GM12873 (cell line): ENCODE measurements around the gene TUBGCP2.

ENCODE experiments used
- TF ChIP-seq, protein P1 (sequence below): IDR thresholded peaks from 2 replicates; pipeline ENCODE4 v1.5.1; 2012; ENCODE audit warnings: low read depth, mild to moderate bottlenecking, moderate library complexity, low read length, control low read depth; ENCODE audit not compliant: insufficient read depth; ENCODE audit errors: missing control alignments

The TUBGCP2 gene, protein sequence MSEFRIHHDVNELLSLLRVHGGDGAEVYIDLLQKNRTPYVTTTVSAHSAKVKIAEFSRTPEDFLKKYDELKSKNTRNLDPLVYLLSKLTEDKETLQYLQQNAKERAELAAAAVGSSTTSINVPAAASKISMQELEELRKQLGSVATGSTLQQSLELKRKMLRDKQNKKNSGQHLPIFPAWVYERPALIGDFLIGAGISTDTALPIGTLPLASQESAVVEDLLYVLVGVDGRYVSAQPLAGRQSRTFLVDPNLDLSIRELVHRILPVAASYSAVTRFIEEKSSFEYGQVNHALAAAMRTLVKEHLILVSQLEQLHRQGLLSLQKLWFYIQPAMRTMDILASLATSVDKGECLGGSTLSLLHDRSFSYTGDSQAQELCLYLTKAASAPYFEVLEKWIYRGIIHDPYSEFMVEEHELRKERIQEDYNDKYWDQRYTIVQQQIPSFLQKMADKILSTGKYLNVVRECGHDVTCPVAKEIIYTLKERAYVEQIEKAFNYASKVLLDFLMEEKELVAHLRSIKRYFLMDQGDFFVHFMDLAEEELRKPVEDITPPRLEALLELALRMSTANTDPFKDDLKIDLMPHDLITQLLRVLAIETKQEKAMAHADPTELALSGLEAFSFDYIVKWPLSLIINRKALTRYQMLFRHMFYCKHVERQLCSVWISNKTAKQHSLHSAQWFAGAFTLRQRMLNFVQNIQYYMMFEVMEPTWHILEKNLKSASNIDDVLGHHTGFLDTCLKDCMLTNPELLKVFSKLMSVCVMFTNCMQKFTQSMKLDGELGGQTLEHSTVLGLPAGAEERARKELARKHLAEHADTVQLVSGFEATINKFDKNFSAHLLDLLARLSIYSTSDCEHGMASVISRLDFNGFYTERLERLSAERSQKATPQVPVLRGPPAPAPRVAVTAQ

DNA sequence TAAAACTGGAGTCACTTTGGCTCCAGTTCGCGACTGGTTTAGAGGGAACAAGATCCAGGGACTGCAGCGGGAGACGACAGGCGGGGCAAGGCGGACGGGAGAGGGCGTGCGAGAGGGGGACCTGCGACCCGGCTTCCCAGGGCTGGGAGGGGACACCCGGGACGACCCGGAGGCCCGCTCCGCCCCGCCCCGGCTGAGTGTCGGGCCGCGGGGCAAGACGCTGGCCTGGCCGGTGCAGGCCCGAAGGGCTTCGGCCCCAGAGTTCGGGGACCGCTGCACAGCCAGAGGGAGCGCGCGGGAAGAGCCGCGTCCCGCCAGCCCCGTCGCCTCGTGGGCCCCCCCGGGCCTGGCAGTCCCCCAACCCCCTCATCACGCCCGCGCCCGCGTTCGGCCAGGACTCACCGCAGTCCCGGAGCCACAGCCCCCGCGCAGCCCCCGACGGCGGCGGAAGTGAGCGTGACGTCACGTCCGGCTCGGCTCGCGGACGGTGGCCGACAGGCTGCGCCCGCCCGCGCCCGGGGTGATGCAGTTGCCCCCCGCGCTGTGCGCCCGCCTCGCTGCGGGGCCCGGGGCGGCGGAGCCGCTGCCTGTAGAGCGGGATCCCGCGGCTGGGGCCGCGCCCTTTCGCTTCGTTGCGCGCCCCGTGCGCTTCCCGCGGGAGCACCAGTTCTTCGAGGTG lies at the start of gene TUBGCP2, which contains the start of gene ZNF511:
Gene TUBGCP2, minus strand, starts transcription at position 452 of the 679 bp plus-strand sequence. CDS start 5,931 bp downstream, outside the sequence.
Gene ZNF511, plus strand, starts transcription at position 494 of the 679 bp plus-strand sequence. Its CDS starts 30 bp downstream, at position 524.
- TF ChIP-seq, protein P1, sequence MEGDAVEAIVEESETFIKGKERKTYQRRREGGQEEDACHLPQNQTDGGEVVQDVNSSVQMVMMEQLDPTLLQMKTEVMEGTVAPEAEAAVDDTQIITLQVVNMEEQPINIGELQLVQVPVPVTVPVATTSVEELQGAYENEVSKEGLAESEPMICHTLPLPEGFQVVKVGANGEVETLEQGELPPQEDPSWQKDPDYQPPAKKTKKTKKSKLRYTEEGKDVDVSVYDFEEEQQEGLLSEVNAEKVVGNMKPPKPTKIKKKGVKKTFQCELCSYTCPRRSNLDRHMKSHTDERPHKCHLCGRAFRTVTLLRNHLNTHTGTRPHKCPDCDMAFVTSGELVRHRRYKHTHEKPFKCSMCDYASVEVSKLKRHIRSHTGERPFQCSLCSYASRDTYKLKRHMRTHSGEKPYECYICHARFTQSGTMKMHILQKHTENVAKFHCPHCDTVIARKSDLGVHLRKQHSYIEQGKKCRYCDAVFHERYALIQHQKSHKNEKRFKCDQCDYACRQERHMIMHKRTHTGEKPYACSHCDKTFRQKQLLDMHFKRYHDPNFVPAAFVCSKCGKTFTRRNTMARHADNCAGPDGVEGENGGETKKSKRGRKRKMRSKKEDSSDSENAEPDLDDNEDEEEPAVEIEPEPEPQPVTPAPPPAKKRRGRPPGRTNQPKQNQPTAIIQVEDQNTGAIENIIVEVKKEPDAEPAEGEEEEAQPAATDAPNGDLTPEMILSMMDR: peak; percentile 22

DNA sequence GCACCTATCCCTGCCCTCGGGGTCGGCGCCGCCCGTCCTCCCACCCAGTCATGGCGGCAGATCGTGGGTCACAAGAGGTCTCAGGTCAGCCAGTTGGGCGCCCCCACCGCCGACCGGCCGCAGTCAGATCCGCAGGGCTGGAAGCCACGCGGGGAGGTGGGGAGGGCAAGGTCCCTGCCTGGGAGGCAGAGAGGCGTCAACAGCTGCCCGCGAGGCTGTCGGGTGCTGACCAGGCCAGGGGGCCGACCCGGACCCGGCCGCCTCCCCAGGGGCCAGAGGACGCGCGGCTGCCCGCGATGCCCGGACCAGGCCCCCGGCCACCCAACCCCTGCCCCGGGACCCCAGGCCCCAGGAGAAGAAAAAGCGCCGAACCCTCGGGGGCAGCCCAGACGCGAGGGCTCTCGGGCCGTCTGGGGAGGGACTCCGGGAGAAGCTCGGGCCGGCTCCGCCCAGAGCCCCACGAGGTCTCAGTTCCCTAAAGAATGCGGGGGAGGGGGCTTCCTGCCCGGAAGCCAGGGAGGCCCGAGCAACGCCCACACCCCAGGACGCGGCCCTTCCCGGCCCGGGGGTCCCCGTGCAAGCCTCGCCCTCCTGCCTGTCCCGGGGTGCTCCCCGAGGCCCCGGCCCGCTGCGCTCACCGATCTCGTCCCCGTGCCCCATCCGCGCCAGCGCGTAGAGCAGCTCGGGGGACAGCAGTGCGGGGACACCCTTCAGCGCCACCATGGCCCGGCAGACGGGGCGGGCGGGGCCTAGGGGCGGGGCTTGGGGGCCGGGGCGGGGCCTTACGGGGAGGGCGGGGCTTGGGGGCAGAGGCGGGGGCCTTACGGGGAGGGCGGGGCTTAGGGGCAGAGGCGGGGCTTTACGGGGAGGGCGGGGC lies 48.9 kb upstream of the TUBGCP2 start, which contains the start of gene FUOM:
Gene FUOM, minus strand, starts transcription at position 735 of the 877 bp plus-strand sequence. Its CDS starts 12 bp downstream, at position 723.
- TF ChIP-seq, protein P1: peak; percentile 21

DNA sequence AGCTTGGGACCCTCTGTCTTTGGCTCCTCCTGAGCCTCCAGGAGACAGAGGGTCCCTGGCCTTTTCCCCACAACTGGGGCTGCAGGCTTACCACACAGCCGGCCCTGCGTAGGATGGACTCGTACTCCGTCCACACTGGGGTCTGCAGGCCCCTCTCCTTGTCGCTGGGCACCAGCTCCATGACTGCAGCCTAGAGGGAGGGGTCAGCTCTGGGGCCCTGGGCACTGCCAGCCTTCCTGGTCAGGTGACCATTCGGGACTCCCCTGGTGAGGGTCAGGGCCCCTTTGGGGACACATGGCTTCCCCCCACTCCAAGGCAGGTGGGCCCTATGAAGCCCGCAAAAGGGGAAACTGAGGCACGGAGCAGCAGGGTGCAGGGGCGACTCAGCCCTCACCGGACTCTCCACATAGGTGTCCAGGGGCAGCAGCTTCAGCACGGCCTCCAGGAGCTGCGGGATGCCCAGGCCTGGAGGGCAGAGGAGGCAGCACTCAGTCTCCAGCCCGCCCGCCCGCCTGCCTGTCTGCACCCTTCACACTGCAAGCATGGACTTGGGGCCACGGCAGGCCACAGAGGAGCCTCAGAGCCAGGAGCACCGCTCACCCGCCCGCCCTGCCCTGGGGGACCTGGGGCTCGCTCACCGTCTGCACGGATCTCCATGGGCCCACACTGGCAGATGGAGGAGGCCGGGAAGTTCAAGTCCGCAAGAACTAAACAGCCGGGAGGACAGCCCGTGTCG lies 48.0 kb upstream of the TUBGCP2 start:
- TF ChIP-seq, protein P1: no peak

DNA sequence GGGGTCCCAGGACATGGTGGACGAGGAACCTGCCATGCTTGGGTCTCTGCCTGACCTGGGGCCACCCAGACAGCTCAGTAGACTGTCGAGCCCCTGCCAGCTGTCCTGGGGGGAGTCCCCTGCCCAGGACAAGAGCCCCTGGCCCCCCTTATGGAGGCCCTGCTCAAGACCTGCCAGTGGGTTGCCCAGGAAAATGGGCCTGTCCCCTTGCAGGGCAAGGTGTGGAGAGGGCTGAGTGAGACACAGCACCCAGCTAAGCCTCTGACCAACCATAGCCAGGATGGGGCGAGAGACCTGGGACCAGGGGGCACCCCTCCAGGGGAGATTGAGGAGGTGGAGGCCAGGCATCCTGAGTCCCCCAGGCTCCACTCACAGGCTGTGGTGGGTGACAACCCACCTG lies 47.3 kb upstream of the TUBGCP2 start:
- TF ChIP-seq, protein P1: no peak

DNA sequence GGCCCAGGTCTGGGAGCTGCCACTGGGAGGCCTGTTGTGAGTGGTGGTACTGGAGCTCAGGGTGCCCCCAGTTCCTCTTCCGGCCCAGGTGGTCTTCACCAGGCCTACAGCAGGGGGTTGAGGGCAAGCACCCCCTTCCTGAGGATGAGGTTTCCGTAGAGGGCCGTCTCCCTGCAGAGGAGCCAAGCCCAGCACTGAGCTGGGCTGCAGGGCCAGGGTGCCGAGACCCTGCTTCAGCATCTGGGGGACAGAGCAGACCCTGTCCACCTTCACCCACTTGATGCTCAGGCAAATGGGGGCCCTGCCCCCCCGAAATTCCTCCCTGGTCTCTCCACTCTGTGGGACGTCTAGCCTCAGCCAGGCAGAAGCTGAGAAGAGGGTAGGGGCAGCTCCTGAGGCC lies 46.6 kb upstream of the TUBGCP2 start:
- TF ChIP-seq, protein P1: no peak

DNA sequence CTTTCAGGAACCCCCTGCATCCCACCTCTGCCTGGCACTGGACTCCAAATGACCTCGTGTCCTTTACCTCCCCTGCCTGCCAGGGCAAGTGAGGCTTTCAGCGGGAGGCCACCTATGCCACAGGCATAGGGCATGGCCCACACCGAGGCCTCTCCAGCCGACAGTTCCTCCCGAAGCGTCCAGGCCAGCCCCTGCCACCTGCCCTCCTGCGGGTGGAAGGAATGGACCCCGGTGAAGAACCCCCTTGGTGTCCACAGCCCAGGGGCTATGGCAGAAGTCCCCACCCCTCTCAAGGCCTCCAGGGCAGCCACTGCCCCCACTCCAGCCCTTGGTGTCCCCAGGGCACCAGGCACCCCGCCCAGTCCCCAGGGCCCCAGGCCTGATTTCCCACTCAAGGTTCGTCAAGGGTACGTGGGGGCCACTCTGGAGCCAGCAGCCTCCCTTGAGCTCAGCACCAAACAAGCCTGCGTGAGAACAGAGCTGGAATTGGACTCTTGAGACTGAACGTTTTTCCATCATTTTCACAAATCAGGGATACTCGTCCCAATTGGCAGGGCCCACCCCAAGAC lies 46.1 kb upstream of the TUBGCP2 start:
- TF ChIP-seq, protein P1: no peak
